KMS-11 (cell line): ENCODE measurements around the gene RAPGEF2.

ENCODE experiments used
- H2AFZ ChIP-seq: fragments of 200-600 bp; sonication (generic); 2 replicates; pipeline ENCODE4 v1.6.1; 2016; ENCODE audit warnings: antibody characterized with exemption, mixed run types, low read depth
- H3K27ac ChIP-seq: fragments of 200-600 bp; sonication (generic); 2 replicates; pipeline ENCODE4 v1.6.1; 2016; ENCODE audit warnings: mild to moderate bottlenecking, mixed run types
- H3K27me3 ChIP-seq: fragments of 200-600 bp; sonication (generic); 2 replicates; pipeline ENCODE4 v1.6.1; 2017; ENCODE audit warnings: mild to moderate bottlenecking, low read depth, mixed run types, moderate library complexity; ENCODE audit not compliant: insufficient read depth
- H3K36me3 ChIP-seq: fragments of 200-600 bp; sonication (generic); 2 replicates; pipeline ENCODE4 v1.6.1; 2017; ENCODE audit warnings: mild to moderate bottlenecking, mixed run types; ENCODE audit not compliant: insufficient read depth
- H3K4me1 ChIP-seq: fragments of 200-600 bp; sonication (generic); 2 replicates; pipeline ENCODE4 v1.6.1; 2016; ENCODE audit warnings: mild to moderate bottlenecking, low read depth, mixed run types; ENCODE audit not compliant: poor library complexity, severe bottlenecking
- H3K4me2 ChIP-seq: fragments of 200-600 bp; sonication (generic); 2 replicates; pipeline ENCODE4 v1.7.0; 2016; ENCODE audit warnings: mild to moderate bottlenecking, mixed run types
- H3K4me3 ChIP-seq: fragments of 200-600 bp; sonication (generic); IDR thresholded peaks from 2 replicates; pipeline ENCODE4 v1.6.1; 2017; ENCODE audit warnings: low read depth, low read length, mixed read lengths; ENCODE audit not compliant: insufficient read depth
- H3K79me2 ChIP-seq: fragments of 200-600 bp; sonication (generic); 2 replicates; pipeline ENCODE4 v1.6.1; 2016; ENCODE audit warnings: low read depth, mixed run types; ENCODE audit not compliant: insufficient read depth
- H3K9ac ChIP-seq: fragments of 200-600 bp; sonication (generic); 2 replicates; pipeline ENCODE4 v1.6.1; 2016; ENCODE audit warnings: mild to moderate bottlenecking, mixed run types
- H4K20me1 ChIP-seq: fragments of 200-600 bp; sonication (generic); 2 replicates; pipeline ENCODE4 v1.6.1; 2016; ENCODE audit warnings: mild to moderate bottlenecking, mixed run types; ENCODE audit not compliant: insufficient read depth
- CTCF ChIP-seq: fragments of 200-600 bp; sonication (generic); conservative IDR thresholded peaks from 2 replicates; pipeline ENCODE4 v1.6.1; 2017; ENCODE audit warnings: low read depth, mild to moderate bottlenecking, antibody characterized with exemption, low read length, moderate library complexity, mixed read lengths

Gene RAPGEF2

GRCh38 chr4:159272273-159273140 lies 169.6 kb downstream of the RAPGEF2 start:
- no peak overlapping the region for H3K27ac ChIP-seq
- no peak overlapping the region for H3K4me2 ChIP-seq

GRCh38 chr4:159273141-159273438 lies 170.2 kb downstream of the RAPGEF2 start:
- Histone ChIP-seq H3K36me3 (no peaks in the 10 kb centered on the region), H3K27ac (no peak overlapping the region), H4K20me1 (no peaks in the 10 kb centered on the region), H2AFZ (no peak overlapping the region), H3K27me3 (no peaks in the 10 kb centered on the region), H3K9ac (no peak overlapping the region), H3K4me1 (no peaks in the 10 kb centered on the region), H3K79me2 (no peaks in the 10 kb centered on the region), H3K4me2 (no peak overlapping the region), H3K4me3 (no peak overlapping the region)
- no peak for TF ChIP-seq CTCF

More at GRCh38 chr4:159272273-159273140, 169.6 kb downstream of the RAPGEF2 start:
- TF ChIP-seq CTCF = no peak
- Histone ChIP-seq H3K4me1 (no peaks in the 10 kb centered on the region), H3K36me3 (no peaks in the 10 kb centered on the region), H3K9ac (no peak overlapping the region), H2AFZ (no peak overlapping the region), H3K4me3 (no peak overlapping the region), H3K27me3 (no peaks in the 10 kb centered on the region), H4K20me1 (no peaks in the 10 kb centered on the region), H3K79me2 (no peaks in the 10 kb centered on the region)

GRCh38 chr4:159273841-159274240 lies 171.0 kb downstream of the RAPGEF2 start:
- Histone ChIP-seq H3K9ac (no peak overlapping the region), H3K79me2 (no peaks in the 10 kb centered on the region), H3K27me3 (no peaks in the 10 kb centered on the region), H4K20me1 (no peaks in the 10 kb centered on the region), H3K4me3 (no peak overlapping the region), H2AFZ (no peak overlapping the region), H3K27ac (no peak overlapping the region), H3K4me1 (no peaks in the 10 kb centered on the region), H3K4me2 (no peak overlapping the region), H3K36me3 (no peaks in the 10 kb centered on the region)
- no peak for TF ChIP-seq CTCF

- TF ChIP-seq CTCF = no peak
- no peak overlapping the region for H3K4me2 ChIP-seq
Observed at GRCh38 chr4:159278399-159278798, 175.5 kb downstream of the RAPGEF2 start.

More at GRCh38 chr4:159278399-159278798, 175.5 kb downstream of the RAPGEF2 start:
- Histone ChIP-seq H3K27me3 (no peaks in the 10 kb centered on the region), H3K4me1 (no peaks in the 10 kb centered on the region), H3K79me2 (no peaks in the 10 kb centered on the region), H3K36me3 (no peaks in the 10 kb centered on the region), H4K20me1 (no peaks in the 10 kb centered on the region), H2AFZ (no peak overlapping the region), H3K27ac (no peak overlapping the region), H3K4me3 (no peak overlapping the region), H3K9ac (no peak overlapping the region)
